GM18867 (cell line): ENCODE data around the gene LBHD1.
"Not testable (repeated sequence)": the region's sequence is repeated elsewhere in the genome, so short reads cannot be mapped to it uniquely, and the experiment has no call there.

ENCODE experiments used
- ATAC-seq: cut with Tn5 transposase; IDR thresholded peaks from one replicate; pipeline ENCODE4 v1.9.1; 2021; ENCODE audit warnings: mild to moderate bottlenecking, moderate library complexity; ENCODE audit not compliant: unreplicated experiment

LBHD1 gene

DNA sequence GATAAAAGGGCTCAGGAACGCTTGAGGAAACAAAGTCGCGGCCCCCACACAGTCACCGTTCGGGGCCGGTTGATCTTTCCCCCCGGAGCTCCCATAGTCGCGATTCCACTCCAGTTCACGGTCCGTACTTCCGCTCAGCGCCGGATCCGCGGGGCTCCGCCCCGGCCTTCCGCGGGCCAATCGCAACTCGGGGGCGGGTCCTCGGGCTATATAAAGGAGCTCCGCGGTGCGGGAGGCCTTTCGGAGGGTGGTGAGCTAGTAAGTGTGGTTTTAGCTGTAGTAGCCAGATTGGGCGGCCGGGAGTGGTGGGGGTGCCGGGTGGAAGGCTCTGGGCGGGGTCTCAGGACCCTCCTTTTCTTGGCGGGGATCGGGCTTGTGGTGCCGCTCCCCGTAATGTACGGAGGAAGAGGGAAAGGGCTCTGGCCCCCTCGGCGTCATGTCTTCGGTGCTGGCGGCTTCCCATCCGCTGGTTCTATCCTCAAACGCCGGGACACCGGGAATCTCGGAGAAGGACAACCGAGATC is 6.9 kb downstream of the LBHD1 start, which contains the start of the genes C11orf98 and CSKMT:
C11orf98 (minus strand) TSS at position 136 of the 524 bp plus-strand sequence; CDS start at position 95, 41 bp downstream.
CSKMT (plus strand) TSS at position 238 of the 524 bp plus-strand sequence. CDS start 568 bp downstream, outside the sequence.
- peak; percentile 85 for ATAC-seq

- ATAC-seq, result peak; percentile 28
Observed at GRCh38 chr11:62664405-62665074, 7.5 kb downstream of the LBHD1 start.

GRCh38 chr11:62656796-62657429 is 15.2 kb downstream of the LBHD1 start:
- no peak for ATAC-seq

DNA sequence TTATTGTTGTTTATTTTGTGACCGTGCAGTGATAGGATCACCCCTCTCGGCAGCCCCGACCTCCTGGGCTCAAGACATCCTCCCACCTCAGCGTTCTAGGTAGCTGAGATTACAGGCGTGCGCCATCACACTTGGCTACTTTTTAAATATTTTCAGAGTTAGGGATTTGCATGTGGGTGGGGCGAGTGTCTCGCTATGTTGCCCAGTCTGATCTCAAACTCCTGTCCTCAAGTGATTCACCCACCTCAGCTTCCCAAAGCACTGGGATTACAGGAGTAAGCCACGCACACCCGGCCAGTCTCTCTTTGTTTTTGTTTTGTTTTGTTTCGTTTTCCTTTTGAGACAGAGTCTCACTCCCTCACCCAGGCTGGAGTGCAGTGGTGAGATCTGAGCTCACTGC is 17.8 kb downstream of the LBHD1 start:
- no peak for ATAC-seq

DNA sequence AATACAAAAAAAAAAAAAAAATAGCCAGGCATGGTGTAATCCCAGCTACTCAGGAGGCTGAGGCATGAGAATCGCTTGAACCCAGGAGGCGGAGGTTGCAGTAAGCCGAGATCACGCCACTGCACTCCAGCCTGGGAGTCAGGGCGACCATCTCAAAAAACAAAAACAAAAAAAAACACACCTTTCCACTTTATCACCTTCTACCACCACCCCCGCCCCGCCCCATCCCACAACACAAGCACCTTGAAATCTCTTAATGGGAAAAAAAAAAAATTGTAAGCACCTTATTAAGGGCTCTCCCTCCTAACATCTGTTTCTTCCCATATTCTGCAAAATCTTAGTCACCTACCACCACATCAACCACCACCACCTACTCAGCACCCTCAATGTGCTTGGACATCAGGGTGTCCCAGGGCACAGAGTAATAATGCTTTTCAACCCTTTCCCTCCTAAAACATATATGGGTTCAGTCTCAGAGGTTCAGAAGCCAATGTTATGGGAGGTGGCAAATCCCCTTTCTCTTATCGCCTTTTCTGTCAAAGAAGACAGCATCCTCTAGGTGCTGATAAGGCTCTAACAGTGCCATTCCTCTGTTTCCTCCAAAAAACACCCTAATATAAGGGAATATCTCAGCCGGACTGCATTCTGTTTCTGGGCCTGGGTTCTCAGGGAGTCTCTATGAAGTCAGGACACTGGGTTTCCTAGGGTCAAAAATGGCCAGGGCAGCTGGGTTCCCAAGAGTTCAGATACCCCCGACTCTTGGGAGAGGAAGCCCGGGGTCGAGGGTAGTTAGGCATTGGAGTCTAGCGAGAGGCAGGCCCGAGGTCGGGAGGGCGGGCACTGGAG is 19.7 kb downstream of the LBHD1 start:
- ATAC-seq, result no peak

GRCh38 chr11:62650283-62650682 is 21.8 kb downstream of the LBHD1 start:
- not testable (repeated sequence) for ATAC-seq

DNA sequence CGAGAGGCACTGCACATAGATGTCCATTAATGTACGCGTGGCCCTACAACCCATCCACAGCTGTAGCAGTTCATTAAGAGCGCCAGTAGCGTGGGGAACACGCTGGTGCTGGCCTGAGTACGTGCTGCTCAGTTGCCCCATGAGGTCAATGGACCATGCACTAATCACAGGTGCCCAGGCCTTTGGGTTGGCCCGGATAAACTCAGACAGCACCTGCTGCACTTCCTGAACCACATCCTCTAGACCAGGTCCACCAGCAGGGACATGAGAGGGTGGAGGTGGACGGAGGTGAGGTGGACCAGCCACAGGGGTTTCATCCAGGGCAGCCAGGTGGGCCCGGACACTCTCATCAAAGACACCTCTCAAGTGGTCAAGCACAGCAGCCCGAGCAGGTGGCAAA is 22.6 kb downstream of the LBHD1 start:
- ATAC-seq, result no peak

DNA sequence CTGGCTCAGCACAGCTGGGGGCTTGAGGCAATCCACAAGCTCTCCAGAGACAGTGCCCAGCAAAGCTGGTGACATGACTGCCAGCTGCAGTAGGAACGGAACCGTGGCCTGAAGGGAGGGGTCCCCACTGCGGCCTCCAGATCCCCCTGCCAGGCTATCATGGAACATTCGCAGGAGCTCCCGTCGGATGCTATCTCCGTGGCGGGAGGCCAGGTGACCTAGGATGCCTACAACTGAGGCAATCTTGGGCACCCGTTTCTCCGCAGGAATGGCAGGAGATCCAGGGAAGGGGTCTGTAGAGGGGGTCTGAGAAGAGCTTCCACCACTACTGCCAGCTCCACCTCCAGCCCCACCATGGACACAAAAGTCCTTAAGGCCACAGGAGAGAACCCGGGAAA is 23.1 kb downstream of the LBHD1 start:
- ATAC-seq, result no peak

DNA sequence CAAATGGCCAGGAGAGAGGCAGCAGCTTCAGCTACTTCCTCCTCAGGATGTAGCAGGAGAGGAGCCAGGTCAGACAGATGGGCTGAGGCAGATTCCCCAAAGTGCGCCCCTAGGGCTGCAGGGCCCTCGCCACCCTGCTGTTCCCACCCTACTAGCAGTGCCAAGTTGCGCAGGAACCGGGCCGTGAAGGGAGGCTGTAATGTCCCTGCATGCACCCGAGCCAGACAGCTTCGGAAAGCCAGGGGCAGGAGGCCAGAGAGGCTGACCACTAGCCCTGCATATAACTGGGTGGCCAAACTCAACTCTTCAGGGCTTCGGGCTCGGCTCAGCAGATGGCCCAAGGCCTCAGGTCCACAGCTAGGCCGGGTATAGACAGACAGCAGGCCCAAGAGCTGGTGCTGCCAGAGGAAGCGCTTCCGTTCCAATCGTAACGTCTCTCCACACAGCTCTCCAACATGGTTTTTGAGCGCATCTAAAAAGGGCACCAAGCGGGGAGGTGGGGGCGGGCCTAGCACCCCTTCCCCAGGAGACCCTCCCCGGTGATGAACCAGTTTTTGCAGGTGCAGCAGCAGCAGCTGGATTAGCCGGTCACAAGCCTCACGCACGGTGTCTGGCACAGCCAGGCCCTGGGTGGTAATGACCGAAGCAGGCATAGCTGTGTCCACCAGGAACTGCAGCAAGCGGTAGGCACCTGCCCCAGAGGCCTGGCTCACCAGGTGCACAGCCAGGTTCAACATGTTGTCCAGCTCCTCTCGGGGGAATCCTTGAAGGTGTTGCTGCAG is 23.7 kb downstream of the LBHD1 start:
- ATAC-seq, result no peak

DNA sequence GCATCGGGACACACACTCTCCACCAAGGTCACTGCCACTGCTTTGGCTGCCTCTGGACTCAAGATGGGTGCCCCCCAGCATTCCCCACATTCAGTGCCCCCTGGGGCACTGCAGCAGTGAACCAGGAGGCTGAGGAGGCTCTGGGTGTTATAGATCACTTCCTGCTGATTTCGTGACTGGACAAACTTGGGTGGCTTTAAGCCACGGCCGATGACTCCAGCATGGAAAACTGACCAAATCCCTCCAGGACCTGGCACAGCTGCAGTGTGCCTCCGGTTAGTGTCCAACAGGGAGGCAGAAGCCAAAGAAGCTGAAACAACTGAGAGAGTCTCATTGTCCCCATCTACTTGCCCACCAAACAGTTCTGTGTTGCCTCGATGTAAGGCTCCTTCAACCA is 24.5 kb downstream of the LBHD1 start:
- ATAC-seq, result no peak

GRCh38 chr11:62646825-62647608 is 25.1 kb downstream of the LBHD1 start:
- no peak for ATAC-seq

DNA sequence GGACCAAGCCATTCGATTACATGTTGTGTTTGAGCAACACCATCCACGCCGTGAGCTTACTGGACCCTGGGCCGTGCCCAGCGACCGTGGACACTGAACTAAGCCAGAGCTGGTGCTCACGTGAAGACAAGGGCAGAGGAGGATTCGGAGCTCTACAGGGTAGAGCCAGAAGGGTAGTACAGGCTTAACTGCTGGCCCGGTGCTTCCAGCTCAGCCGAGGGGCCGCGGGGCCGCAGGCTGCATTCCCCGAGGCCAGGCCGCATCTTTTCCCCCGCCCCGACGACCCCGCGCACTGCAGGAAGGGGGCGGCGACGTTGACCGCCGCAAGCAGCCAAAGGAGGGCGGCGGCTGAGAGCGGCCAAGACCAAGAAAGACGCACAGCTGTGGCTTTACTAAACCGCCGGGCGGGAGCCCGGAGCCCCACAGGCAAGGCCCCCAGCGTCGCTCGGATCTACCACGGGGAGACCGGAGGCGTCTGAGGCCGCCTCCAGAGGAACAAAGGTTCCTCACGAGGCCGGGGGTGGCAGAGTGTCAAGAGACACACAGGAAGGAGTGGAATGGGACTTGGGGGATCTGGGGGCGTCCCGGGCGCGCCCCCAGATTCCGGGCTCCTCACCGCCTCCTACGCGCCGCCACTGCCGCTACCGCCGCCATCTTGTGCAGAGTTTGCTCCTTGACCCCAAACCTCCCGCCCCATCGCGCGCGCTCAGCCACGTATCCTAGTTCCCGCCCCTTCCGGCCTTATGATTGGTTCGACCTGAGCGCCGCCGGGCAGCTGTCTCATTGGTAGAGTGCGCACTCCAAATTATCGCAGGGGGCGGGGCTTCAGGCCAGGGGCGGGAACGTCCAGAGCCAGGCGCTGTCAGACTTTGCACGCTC is 25.9 kb downstream of the LBHD1 start, which contains the start of gene GANAB:
GANAB (minus strand) TSS at position 668 of the 879 bp plus-strand sequence; CDS start at position 654, 14 bp downstream.
- peak; percentile 91 for ATAC-seq

DNA sequence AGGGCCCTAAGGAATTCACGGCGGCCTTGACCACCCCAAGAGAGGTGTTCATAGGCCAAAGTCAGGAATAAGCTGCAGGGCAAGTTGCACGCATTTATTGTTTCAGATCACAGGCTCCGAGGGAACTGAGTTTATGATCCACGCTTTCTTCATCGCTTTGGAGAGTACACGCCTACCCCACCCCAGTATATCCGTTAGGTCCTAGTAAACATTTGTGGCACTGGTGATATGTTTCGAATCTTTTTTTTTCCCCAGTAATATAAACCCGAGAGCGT is 26.5 kb downstream of the LBHD1 start:
- ATAC-seq, result no peak

DNA sequence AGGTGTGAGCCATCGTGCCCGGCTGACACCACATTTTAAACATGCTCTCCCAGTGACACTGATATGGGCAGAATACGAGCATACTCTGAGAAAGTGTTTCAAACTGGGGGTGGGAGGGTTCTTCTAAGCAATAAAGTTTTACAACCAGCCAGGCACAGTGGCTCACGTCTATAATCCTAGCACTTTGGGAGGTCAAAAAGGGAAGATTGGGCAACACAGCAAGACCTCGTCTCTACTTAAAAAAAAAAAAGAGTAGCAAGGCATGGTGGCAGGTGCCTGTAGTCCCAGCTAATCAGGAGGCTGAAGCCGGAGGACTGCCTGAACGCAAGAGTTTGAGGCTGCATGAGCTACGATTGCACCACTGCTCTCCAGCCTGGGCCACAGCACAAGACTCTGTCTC is 27.8 kb downstream of the LBHD1 start:
- ATAC-seq, result no peak

DNA sequence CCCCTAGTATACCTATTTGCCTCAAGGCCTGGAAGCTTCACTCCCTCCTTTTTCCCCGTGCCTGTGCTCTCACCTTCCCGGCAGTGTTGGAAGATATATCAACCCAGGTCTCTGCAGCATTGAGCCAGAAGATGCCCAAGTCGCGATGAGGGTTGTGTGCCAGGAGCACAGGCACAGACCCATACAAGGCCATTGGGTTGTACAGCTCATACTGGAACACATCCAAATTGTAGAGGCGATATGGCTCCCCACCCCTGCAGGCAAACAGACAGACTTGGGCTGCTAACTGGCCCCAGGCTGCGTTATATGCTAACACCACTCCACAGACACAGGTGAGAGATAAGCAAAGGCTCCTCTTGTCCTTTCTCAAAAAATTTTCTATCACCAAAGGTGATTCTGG is 39.6 kb downstream of the LBHD1 start:
- ATAC-seq, result no peak

- no peak for ATAC-seq
Observed at GRCh38 chr11:62627713-62628112, 44.4 kb downstream of the LBHD1 start.

DNA sequence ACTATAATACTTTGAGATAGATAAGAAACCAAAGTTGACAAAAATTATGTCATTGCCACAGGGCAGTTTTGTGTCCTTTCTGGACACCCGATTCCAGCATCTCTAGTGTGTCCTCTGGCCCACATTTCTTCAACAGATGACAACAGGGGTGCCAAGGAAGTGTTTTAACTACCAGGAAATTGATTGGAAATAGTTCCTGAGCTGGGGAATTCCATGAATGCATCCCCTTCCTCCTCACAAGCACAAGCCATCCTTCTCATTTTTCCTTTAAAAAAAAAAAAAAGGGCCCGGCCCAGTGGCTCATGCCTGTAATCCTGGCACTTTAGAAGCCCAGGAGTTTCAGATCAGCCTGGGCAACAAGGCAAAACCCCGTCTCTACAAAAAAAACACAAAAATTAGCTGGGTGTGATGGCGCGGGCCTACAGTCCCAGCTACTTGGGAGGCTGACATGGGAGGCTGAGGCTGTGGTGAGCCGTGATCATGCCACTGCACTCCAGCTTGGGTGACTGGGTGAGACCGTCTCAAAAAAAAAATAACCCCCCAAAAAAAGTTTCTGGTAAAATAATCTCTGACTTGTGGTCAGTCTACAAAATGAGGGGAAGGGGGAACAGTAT is 49.5 kb downstream of the LBHD1 start:
- ATAC-seq, result no peak
